Measurements from ENCODE around the gene CUL4A. TPM values are rescaled to one million over a fixed set of nuclear protein-coding genes. Genes with fewer than 3 reads are reported as not detected.
"Not testable (repeated sequence)": the region's sequence is repeated elsewhere in the genome, so short reads cannot be mapped to it uniquely, and the experiment has no call there.

CUL4A gene
- total and polyA plus RNA-seq, 8 donors: 18.1 to 33.4 (median 28.9) TPM

DNA sequence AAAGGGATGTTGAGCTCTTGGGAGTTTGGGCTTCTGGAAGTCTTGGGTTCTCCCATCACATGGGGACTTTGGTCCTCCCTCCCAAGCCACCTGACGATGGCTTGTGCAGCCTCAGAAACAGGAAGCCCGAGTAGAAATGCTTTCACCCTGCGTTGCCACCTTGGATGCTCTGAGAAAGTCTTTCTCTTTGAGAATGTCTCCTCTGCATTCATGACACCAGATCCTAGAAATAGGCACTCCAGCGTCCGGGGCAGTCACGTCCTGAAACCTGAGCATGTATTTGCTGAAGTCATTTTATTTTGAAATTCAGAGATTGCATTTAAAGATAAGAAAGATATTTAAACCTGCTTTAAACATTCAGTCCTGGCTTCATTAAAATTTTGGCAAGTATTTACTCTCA lies 34.4 kb downstream of the CUL4A start:
- intact Hi-C loops (cut with DNase I): no loop called here
- TF ChIP-seq, protein P1, sequence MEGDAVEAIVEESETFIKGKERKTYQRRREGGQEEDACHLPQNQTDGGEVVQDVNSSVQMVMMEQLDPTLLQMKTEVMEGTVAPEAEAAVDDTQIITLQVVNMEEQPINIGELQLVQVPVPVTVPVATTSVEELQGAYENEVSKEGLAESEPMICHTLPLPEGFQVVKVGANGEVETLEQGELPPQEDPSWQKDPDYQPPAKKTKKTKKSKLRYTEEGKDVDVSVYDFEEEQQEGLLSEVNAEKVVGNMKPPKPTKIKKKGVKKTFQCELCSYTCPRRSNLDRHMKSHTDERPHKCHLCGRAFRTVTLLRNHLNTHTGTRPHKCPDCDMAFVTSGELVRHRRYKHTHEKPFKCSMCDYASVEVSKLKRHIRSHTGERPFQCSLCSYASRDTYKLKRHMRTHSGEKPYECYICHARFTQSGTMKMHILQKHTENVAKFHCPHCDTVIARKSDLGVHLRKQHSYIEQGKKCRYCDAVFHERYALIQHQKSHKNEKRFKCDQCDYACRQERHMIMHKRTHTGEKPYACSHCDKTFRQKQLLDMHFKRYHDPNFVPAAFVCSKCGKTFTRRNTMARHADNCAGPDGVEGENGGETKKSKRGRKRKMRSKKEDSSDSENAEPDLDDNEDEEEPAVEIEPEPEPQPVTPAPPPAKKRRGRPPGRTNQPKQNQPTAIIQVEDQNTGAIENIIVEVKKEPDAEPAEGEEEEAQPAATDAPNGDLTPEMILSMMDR (IDR thresholded peaks at IDR 0.05): no peak
- H3K27me3 ChIP-seq: no peaks in the 10 kb centered on the region
- no peak overlapping the region for H3K27ac ChIP-seq
- DNase-seq (no peak), FAIRE-seq (no peak), ATAC-seq (no peak)
- peaks cover 8 to 62% (median 23%) of the 10 kb centered on the region in 3 donors for H3K36me3 ChIP-seq
- no peaks in the 10 kb centered on the region for H3K4me1 ChIP-seq
- no peak overlapping the region for H3K4me3 ChIP-seq
- H3K9me3 ChIP-seq: no peaks in the 10 kb centered on the region
- 77 to 89% methylated on average over 6 of the region's 6 CpGs for WGBS, 2 donors

DNA sequence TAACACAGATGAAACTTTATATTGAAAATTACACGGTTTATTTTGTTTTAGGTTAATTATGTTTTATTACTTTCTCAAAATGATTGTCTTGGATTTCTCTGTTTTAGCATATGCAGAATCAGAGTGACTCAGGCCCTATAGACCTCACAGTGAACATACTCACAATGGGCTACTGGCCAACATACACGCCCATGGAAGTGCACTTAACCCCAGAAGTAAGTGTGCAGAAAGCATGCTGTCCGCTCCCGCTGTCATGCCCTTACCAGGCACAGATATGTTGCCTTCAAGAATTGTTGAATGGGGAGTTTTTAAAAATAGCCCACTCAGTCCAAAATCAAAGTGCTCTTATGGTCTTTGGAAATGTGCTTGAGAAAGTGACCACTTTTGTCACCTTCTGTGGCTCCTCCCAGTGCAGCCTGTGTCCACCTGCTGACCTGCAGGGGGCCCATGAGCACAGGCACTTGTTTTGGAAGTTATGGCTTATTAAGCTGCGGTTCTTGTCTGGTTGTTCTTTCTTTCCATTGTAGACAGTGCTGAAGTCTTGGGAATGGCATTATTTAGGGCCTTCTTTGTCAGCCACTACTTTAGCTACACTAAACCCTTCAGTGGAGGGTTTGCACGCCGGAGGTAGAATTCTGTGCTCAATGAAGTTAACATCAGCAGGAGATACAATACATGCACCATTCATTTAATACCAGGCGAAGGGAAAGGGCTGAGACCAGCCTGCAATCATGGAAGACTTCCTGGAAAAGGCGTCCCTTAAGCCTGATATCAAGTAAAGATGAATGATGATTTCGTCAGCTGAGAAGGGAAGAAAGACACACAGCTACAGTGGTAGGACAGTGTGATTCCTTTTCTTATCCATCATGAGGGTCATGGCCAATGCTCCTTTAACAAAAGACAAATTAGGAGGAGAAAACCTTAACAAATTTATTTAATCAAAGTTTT lies 36.7 kb downstream of the CUL4A start:
- ATAC-seq: peak in 2 of 4 donors; percentile 30 to 38

DNA sequence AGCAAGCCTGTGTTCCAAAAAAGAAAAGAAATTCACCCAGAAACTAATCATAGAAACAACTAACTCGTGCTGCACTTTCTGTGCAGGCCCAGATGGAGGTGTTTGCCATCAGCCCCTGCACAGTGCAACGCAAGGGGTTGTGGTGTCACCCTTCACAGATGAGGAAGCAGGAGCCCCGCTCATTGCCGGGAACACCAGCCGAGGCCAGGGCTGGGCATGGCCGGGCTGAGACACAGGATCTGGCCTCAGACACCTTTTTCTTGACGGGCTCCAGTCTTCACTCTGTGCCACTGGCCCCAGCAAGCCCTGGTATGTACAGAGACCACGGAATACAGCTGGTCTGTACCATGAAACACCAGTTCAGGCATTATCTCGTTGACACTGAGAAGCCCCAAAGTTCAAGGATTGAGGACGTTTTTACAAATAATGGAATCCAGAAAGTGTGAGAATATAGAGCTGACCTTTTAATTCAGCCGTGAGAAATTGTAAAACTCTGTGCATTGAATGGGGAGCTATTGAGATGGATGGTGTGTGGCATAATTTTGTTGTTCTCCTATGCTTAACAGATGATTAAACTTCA lies 43.2 kb downstream of the CUL4A start:
- Histone ChIP-seq H3K4me1 (no peaks in the 10 kb centered on the region), H3K4me3 (no peak overlapping the region), H3K27ac (no peak overlapping the region), H3K27me3 (no peaks in the 10 kb centered on the region), H3K36me3 (peaks cover 0 to 43% (median 2%) of the 10 kb centered on the region in 3 donors), H3K9me3 (no peaks in the 10 kb centered on the region)
- DNase-seq: no peak
- no peak for FAIRE-seq
- ATAC-seq: no peak
- TF ChIP-seq, protein P1 (IDR thresholded peaks at IDR 0.05): no peak
- intact Hi-C loops (cut with DNase I): no loop called here
- 80 to 84% methylated on average over 11 of the region's 11 CpGs for WGBS, 2 donors

More for the DNA sequence above, 36.7 kb downstream of the CUL4A start:
- no peak overlapping the region for H3K27ac ChIP-seq
- 73 to 78% methylated on average over 10 of the region's 10 CpGs for WGBS, 2 donors
- no peaks in the 10 kb centered on the region for H3K9me3 ChIP-seq
- FAIRE-seq (no peak), DNase-seq (no peak)
- no peak overlapping the region for H3K4me3 ChIP-seq
- peaks cover 5 to 50% (median 15%) of the 10 kb centered on the region in 3 donors for H3K36me3 ChIP-seq
- intact Hi-C loops (cut with DNase I): no loop called here
- no peaks in the 10 kb centered on the region for H3K27me3 ChIP-seq
- TF ChIP-seq, protein P1 (IDR thresholded peaks at IDR 0.05): no peak
- no peaks in the 10 kb centered on the region for H3K4me1 ChIP-seq

DNA sequence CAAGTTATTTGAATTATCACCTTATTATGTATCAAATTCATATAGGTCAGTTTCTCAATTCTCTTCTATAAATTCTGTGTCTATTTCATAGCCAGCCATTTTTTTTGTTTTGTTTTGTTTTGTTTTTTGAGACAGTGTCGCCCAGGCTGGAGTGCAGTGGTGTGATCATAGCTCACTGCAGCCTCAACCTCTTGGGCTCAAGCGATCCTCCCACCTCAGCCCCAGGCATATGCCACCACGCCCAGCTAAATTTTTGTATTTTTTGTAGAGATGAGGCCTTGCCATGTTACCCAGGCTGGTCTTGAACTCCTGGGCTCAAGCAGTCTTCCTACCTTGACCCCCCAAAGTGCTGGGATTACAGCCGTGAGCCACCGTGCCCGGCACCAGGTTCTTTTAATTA lies 48.5 kb downstream of the CUL4A start:
- WGBS, 2 donors: 96 to 97% methylated on average over 6 of the region's 6 CpGs

DNA sequence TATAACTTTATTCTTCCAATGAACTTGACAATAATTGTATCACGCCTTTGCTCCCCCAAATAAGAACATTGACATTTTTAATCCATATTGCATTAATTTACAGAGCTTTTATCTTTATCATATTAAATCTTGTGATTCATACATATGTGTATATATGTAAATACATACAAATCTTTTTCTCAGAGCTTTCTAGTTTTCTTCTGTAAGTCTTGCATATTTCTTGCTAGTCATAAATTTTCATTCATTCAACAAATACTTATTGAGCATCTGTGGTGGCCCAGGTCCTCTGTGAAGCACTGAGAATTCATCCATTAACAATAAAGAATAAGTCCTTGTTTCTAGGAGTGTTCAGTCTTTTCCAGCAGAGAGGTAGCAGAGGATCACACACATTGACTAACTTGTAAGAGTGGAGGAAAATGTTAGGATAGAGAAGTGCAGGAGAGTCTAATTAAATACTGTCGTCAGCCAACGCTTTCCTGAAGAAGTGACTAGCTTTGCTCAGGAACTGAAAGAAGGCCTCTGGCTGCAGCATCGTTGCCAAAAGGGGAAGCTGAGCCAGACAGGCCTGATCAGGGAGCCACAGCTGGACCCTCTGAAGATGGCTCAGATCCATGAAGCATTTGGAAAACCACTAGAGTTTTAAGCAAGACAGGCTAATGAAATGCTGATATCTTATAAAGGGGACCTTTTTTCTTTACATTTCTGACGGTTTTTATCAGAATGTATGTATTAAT lies 49.1 kb downstream of the CUL4A start:
- Histone ChIP-seq H3K4me3 (no peak overlapping the region), H3K9me3 (no peaks in the 10 kb centered on the region), H3K4me1 (no peaks in the 10 kb centered on the region), H3K27ac (no peak overlapping the region), H3K36me3 (peaks cover 2 to 49% (median 9%) of the 10 kb centered on the region in 3 donors), H3K27me3 (no peaks in the 10 kb centered on the region)
- TF ChIP-seq, protein P1 (IDR thresholded peaks at IDR 0.05): no peak
- intact Hi-C loops (cut with DNase I): no loop called here
- WGBS, 2 donors: 93 to 95% methylated on average over 5 of the region's 5 CpGs
- DNase-seq (no peak), FAIRE-seq (no peak), ATAC-seq (peak in 1 of 4 donors; percentile 28)

More for the DNA sequence above, 48.5 kb downstream of the CUL4A start:
- H3K4me1 ChIP-seq; intact Hi-C loops (cut with DNase I); H3K4me3 ChIP-seq; H3K9me3 ChIP-seq; FAIRE-seq; ATAC-seq; DNase-seq; H3K27me3 ChIP-seq; H3K27ac ChIP-seq: not testable (repeated sequence)
- peaks cover 2 to 47% (median 9%) of the 10 kb centered on the region in 3 donors for H3K36me3 ChIP-seq

Data from pancreas (tissue), 10 donors.